ENCODE data around the gene MAP2K3. TPM values are rescaled to one million over a fixed set of nuclear protein-coding genes. Genes with fewer than 3 reads are reported as not detected.

Gene MAP2K3
- total RNA-seq, 1 donor from 2014 or later: 294 TPM

DNA sequence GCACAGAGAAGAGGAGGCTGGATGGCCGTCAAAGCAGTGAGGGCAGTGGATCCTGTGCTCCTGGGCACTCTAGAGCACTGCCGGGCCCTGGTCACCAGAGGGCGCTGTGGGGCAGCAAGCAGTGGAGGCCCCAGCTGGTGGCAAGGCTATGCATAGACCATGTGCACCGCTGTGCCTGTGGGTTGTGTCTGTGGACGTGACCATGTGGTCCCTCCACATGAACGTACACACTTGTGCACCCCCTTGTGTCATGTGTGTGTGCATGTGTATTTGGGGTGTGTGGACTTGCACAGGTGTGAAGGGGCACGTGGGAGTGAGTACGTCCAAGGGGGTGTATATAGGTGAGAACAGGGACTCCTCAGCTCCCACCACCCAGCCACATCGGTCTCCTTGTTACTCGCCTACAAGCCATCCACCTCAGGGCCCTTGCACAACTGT lies 4.4 kb upstream of the MAP2K3 start:
- H3K27ac ChIP-seq: peak overlapping the region in 1 of 2 donors; percentile 16
- no peak overlapping the region for H3K4me3 ChIP-seq
- H3K9me3 ChIP-seq: no peaks in the 10 kb centered on the region
- peak; percentile 59 to 93 for DNase-seq (ENCODE audit: low spot score in 2 of 2)
- H3K36me3 ChIP-seq: no peaks in the 10 kb centered on the region
- intact Hi-C loops (cut with DNase I): no loop called here
- H3K4me1 ChIP-seq: peaks cover 13 to 25% of the 10 kb centered on the region in 2 donors
- H3K27me3 ChIP-seq: no peaks in the 10 kb centered on the region
- TF ChIP-seq, protein P1, sequence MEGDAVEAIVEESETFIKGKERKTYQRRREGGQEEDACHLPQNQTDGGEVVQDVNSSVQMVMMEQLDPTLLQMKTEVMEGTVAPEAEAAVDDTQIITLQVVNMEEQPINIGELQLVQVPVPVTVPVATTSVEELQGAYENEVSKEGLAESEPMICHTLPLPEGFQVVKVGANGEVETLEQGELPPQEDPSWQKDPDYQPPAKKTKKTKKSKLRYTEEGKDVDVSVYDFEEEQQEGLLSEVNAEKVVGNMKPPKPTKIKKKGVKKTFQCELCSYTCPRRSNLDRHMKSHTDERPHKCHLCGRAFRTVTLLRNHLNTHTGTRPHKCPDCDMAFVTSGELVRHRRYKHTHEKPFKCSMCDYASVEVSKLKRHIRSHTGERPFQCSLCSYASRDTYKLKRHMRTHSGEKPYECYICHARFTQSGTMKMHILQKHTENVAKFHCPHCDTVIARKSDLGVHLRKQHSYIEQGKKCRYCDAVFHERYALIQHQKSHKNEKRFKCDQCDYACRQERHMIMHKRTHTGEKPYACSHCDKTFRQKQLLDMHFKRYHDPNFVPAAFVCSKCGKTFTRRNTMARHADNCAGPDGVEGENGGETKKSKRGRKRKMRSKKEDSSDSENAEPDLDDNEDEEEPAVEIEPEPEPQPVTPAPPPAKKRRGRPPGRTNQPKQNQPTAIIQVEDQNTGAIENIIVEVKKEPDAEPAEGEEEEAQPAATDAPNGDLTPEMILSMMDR (IDR thresholded peaks at IDR 0.05): peak; percentile 91 to 98 (median 94)

DNA sequence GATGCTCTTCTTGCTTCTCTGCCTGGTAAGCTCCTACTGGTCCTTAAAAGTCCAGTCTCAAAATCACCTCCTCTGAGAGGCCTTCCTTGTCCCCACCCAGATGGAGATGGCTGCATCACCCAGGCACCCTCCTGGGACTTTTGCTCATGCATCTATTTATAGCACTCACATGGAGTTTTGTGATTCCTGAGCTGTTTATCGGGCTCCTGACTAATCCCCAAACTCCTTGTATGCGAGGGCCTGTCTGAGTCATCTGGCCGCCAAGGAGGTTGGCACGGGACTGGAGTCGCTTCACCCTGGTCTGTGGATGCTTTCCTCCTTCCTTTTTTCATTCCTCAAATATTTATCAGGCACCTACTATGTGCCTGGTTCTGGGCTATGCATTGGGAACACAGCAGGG lies 2.3 kb upstream of the MAP2K3 start:
- peaks cover 13 to 28% of the 10 kb centered on the region in 2 donors for H3K4me1 ChIP-seq
- TF ChIP-seq, protein P1 (IDR thresholded peaks at IDR 0.05): no peak
- peak; percentile 83 to 94 for DNase-seq (ENCODE audit: low spot score in 2 of 2)

DNA sequence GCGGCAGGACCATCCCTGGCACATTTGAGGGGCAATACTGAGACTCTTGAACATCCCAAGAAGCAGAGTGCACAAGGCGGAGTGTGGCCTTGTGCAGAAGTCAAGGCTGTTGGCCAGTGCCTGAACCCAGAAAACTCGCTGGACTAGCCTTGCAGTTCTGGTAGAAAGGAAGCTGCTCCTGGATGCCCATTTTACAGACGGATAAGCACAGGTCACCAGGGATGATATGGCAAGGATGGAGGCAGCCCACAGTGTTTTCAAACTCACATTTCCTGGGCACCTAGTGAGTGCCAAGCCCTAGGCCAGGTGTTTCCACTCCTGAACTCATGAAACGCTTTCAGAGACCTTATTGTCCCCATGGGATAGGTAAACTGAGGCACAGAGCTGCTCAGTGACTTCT lies 1.7 kb upstream of the MAP2K3 start:
- DNase-seq (ENCODE audit: low spot score in 2 of 2): no peak
- H3K4me1 ChIP-seq: peaks cover 17 to 32% of the 10 kb centered on the region in 2 donors
- no peak overlapping the region for H3K4me3 ChIP-seq
- H3K9me3 ChIP-seq: no peaks in the 10 kb centered on the region
- peak overlapping the region; percentile 91 to 95 for H3K27ac ChIP-seq
- no peaks in the 10 kb centered on the region for H3K27me3 ChIP-seq
- intact Hi-C loops (cut with DNase I): no loop called here
- no peaks in the 10 kb centered on the region for H3K36me3 ChIP-seq
- TF ChIP-seq, protein P1 (IDR thresholded peaks at IDR 0.05): no peak

More for the DNA sequence above, 2.3 kb upstream of the MAP2K3 start:
- intact Hi-C loops (cut with DNase I): no loop called here
- Histone ChIP-seq H3K9me3 (no peaks in the 10 kb centered on the region), H3K27ac (peak overlapping the region; percentile 91 to 95), H3K4me3 (no peak overlapping the region), H3K27me3 (no peaks in the 10 kb centered on the region), H3K36me3 (no peaks in the 10 kb centered on the region)

DNA sequence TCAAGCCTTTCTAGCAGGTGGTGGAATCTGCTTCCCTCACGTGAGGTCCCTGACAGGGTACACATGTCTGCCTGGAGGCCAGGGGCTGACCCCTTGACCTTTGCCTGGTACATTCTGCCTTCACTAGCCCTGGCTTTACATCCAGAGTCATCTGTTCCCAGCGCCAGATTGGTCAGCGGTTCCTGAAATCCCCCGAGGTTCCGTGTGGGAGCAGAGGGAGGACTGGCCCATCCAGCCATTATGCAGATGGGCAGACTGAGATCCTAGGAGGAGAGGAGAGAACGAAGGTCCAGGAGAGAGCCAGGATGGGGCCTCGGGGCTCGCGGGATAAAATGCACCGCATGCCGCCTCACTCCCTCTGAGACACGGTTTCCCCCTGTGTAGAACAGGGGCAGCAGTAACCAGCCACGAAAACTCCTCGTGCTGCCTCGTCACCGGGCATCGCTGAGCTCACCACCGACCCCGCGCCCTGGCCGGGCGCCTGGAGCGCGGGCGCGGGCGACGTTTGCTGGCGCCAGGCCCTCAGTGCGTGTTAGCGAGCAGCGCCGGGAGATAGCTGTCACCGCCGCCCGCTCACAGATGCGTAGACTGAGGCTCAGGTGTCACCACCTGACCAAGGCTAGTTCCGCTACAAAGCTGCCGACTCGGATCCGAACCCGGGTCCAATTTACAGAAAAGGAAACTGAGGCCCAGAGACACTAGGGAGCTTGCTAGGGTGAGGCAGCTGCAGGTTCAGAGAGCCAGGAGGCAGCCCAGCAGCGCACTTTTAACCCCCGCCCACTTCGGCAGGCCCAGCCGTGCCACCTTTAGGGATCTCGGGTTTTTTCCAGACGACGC lies 811 bp upstream of the MAP2K3 start:
- intact Hi-C loops (cut with DNase I): no loop called here
- Histone ChIP-seq H3K36me3 (no peaks in the 10 kb centered on the region), H3K4me3 (peak overlapping the region; percentile 91 to 94), H3K27me3 (no peaks in the 10 kb centered on the region), H3K4me1 (peaks cover 24 to 38% of the 10 kb centered on the region in 2 donors), H3K9me3 (no peaks in the 10 kb centered on the region), H3K27ac (peak overlapping the region; percentile 91 to 95)
- no peak for DNase-seq (ENCODE audit: low spot score in 2 of 2)
- TF ChIP-seq, protein P1 (IDR thresholded peaks at IDR 0.05): no peak

DNA sequence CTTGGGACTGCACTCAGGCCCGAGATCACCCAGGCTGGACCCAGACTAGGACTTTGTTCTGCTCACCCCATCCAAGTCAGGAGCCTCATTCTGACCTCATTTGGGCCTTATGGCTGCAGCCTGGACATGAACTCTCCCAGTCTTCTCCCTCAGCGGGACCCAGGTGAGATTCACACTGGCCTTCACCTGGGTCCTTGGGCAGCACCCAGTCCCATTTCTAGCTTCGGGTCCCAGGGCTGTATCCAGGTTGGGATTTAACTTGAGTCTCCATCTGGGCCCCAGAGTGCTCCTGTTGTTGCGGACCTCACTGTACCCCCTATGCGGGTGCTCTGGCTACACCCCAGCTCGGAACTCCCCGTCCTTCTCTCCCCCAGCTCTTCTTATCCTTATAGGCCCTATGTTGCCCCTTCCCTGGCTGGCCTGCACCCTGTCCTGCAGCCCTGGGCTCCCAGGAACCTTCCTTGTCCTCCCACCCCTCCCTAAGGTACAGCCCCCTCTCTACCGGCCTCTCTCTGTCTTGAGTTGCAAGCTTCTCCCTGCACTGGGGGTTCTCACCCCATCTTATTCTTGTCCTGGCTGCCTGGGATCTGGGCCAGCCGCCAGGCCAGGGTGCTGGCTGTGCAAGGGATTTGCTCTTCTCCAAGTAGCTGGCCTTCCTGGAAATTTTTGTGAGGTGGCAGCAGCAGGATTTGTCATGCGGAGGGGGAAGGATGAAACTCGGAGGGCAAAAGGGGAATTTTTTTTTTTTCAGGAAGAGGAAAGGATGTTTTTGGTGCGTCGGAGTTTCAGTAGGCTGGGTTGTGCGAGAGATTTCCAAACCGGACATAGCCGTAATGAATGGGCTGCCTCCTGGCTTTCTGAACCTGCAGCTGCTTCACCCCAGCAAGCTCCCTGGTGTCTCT lies 904 bp downstream of the MAP2K3 start:
- Histone ChIP-seq H3K27ac (peak overlapping the region; percentile 95 to 97), H3K27me3 (no peaks in the 10 kb centered on the region), H3K36me3 (no peaks in the 10 kb centered on the region), H3K9me3 (no peaks in the 10 kb centered on the region), H3K4me3 (peak overlapping the region; percentile 91 to 94), H3K4me1 (peaks cover 33 to 55% of the 10 kb centered on the region in 2 donors)
- TF ChIP-seq, protein P1 (IDR thresholded peaks at IDR 0.05): no peak
- intact Hi-C loops (cut with DNase I): loop anchor here (1.0 to 2.0 kb wide), 3 partner anchors 25 to 243 kb away; partner anchors contain the start of gene TMEM11
- no peak for DNase-seq (ENCODE audit: low spot score in 2 of 2)

Data from ascending aorta (tissue), 2 donors.